ENCODE measurements around the gene LRRC45.

GRCh38 chr17:81996757-81997441 is 26.2 kb upstream of the LRRC45 start:
- TF ChIP-seq POLR2A (IDR thresholded peaks at IDR 0.05; ENCODE audit: low read depth, low read length) (no peak), CTCF (IDR thresholded peaks at IDR 0.05; ENCODE audit: extremely low read depth in 1 of 2, insufficient read depth in 1 of 2, low read depth in 1 of 2, low read length in 2 of 2) (no peak)

Data from endothelial cell of umbilical vein (primary cell).